GM23338 (cell line): ENCODE data around the gene KLHL36. TPM values are rescaled to one million over a fixed set of nuclear protein-coding genes. Genes with fewer than 3 reads are reported as not detected.
"Not testable (repeated sequence)": the region's sequence is repeated elsewhere in the genome, so short reads cannot be mapped to it uniquely, and the experiment has no call there.

Source experiments
- ATAC-seq: fragments of 200-7000 bp; cut with Tn5 transposase; 3 replicates; pipeline ENCODE4 v1.9.1; 2020
- DNase-seq: peaks from one replicate; pipeline ENCODE4 v3.0.0-alpha.2; 2015; ENCODE audit warnings: low spot score
- H2AFZ ChIP-seq: fragments of 200-600 bp; sonication (generic); 2 replicates; pipeline ENCODE4 v1.8.0; 2016; ENCODE audit warnings: antibody characterized with exemption, mild to moderate bottlenecking, moderate library complexity
- H3F3A ChIP-seq: fragments of 200-600 bp; sonication (generic); replicated peaks from 2 replicates; pipeline ENCODE4 v1.8.0; 2017; ENCODE audit warnings: antibody characterized with exemption, mixed run types, low read depth
- H3K27ac ChIP-seq: fragments of 200-600 bp; sonication (generic); 2 replicates; pipeline ENCODE4 v1.6.1; 2016; ENCODE audit warnings: low read depth
- H3K27me3 ChIP-seq: fragments of 200-600 bp; sonication (generic); 2 replicates; pipeline ENCODE4 v1.8.0; 2016; ENCODE audit warnings: mild to moderate bottlenecking, mixed run types, moderate library complexity; ENCODE audit not compliant: insufficient read depth
- H3K36me3 ChIP-seq: fragments of 200-600 bp; sonication (generic); 2 replicates; pipeline ENCODE4 v1.8.0; 2016; ENCODE audit warnings: mild to moderate bottlenecking; ENCODE audit not compliant: insufficient read depth
- H3K4me1 ChIP-seq: fragments of 200-600 bp; sonication (generic); 2 replicates; pipeline ENCODE4 v1.8.0; 2016; ENCODE audit warnings: mild to moderate bottlenecking, moderate library complexity; ENCODE audit not compliant: insufficient read depth
- H3K4me2 ChIP-seq: fragments of 200-600 bp; sonication (generic); 2 replicates; pipeline ENCODE4 v1.7.1; 2017; ENCODE audit warnings: mixed run types
- H3K4me3 ChIP-seq: fragments of 200-600 bp; sonication (generic); 2 replicates; pipeline ENCODE4 v1.6.1; 2016; ENCODE audit warnings: mixed run types
- H3K79me2 ChIP-seq: fragments of 200-600 bp; sonication (generic); replicated peaks from 2 replicates; pipeline ENCODE4 v1.8.0; 2017; ENCODE audit warnings: mild to moderate bottlenecking; ENCODE audit not compliant: insufficient read depth
- H3K9me2 ChIP-seq: fragments of 200-600 bp; sonication (generic); 2 replicates; pipeline ENCODE4 v1.8.0; 2017; ENCODE audit not compliant: insufficient read depth
- H4K20me1 ChIP-seq: fragments of 200-600 bp; sonication (generic); replicated peaks from 2 replicates; pipeline ENCODE4 v1.8.0; 2017; ENCODE audit warnings: mild to moderate bottlenecking; ENCODE audit not compliant: insufficient read depth
- H3K27ac Mint-ChIP-seq: 2 replicates; pipeline ENCODE4 v1.8.0; 2020; ENCODE audit warnings: inconsistent platforms, mild to moderate bottlenecking, moderate library complexity, mixed read lengths
- H3K27me3 Mint-ChIP-seq: 3 replicates; pipeline ENCODE4 v1.8.0; 2022; ENCODE audit warnings: low read depth, mild to moderate bottlenecking, moderate library complexity, mixed read lengths, inconsistent platforms; ENCODE audit not compliant: insufficient read depth, poor library complexity
- H3K36me3 Mint-ChIP-seq: 3 replicates; pipeline ENCODE4 v1.8.0; 2021; ENCODE audit warnings: low read depth, mild to moderate bottlenecking, inconsistent platforms, moderate library complexity, mixed read lengths
- H3K4me1 Mint-ChIP-seq: 3 replicates; pipeline ENCODE4 v1.8.0; 2020; ENCODE audit warnings: mild to moderate bottlenecking, inconsistent platforms, mixed read lengths
- H3K4me3 Mint-ChIP-seq: 3 replicates; pipeline ENCODE4 v1.8.0; 2021; ENCODE audit warnings: moderate library complexity, mild to moderate bottlenecking, inconsistent platforms, mixed read lengths
- H3K9me3 Mint-ChIP-seq: 3 replicates; pipeline ENCODE4 v1.8.0; 2020; ENCODE audit warnings: moderate library complexity, mild to moderate bottlenecking, inconsistent platforms, mixed read lengths
- CREB1 ChIP-seq: fragments of 250-450 bp; sonication (Bioruptor Pico); IDR thresholded peaks from 2 replicates; pipeline ENCODE4 v1.5.0; 2020; ENCODE audit warnings: low read depth, mild to moderate bottlenecking, moderate library complexity
- EZH2 ChIP-seq: fragments of 200-600 bp; sonication (generic); IDR thresholded peaks from one replicate; pipeline ENCODE4 v1.8.0; 2017; ENCODE audit warnings: antibody characterized with exemption, mild to moderate bottlenecking, low read depth; ENCODE audit not compliant: unreplicated experiment
- EZH2phosphoT487 ChIP-seq: fragments of 200-600 bp; sonication (generic); IDR thresholded peaks from one replicate; pipeline ENCODE4 v1.8.1; 2018; ENCODE audit warnings: antibody characterized with exemption; ENCODE audit not compliant: unreplicated experiment
- JUNB ChIP-seq: IDR thresholded peaks from one replicate; pipeline ENCODE4 v1.6.1; 2016; ENCODE audit warnings: antibody characterized with exemption; ENCODE audit not compliant: unreplicated experiment
- NANOG ChIP-seq: IDR thresholded peaks from 2 replicates; pipeline ENCODE4 v1.6.1; 2016; ENCODE audit warnings: antibody characterized with exemption, borderline replicate concordance
- POLR2AphosphoS5 ChIP-seq: IDR thresholded peaks from 2 replicates; pipeline ENCODE4 v1.6.1; 2016; ENCODE audit warnings: antibody characterized with exemption, low read depth
- ZNF114 ChIP-seq: fragments of 250-450 bp; sonication (Bioruptor Pico); IDR thresholded peaks from 2 replicates; pipeline ENCODE4 v1.5.0; 2020; ENCODE audit warnings: mild to moderate bottlenecking, moderate library complexity
- ZNF331 ChIP-seq: fragments of 250-450 bp; sonication (Bioruptor Pico); IDR thresholded peaks from 2 replicates; pipeline ENCODE4 v1.5.0; 2020; ENCODE audit warnings: low read depth, mild to moderate bottlenecking, moderate library complexity
- ZNF462 ChIP-seq: fragments of 250-450 bp; sonication (Bioruptor Pico); IDR thresholded peaks from 2 replicates; pipeline ENCODE4 v1.5.0; 2020; ENCODE audit warnings: mild to moderate bottlenecking, moderate library complexity
- polyA plus RNA-seq: library from polyadenylated mRNA; unstranded; fragments of >200 nt; fragmentation: Nextera tagmentation; extraction: Ambion mirVana; gene quantifications from 2 replicates; pipeline ENCODE4 v1.2.1, GENCODE V29; 2016
- total RNA-seq: library from RNA; depleted of rRNA; stranded (reverse); fragments of >200 nt; shearing (Covaris generic); gene quantifications from 2 replicates; pipeline ENCODE4 v1.2.3, GENCODE V29; 2014

The KLHL36 gene
- total and polyA plus RNA-seq, 2 experiments from 2014 or later, result 13.4 to 70.4 TPM

- H3K4me3 ChIP-seq, result peak overlapping the region; percentile 45
- Mint-ChIP-seq H3K27me3 (peaks cover 19% of the 10 kb centered on the region), H3K9me3 (no peaks in the 10 kb centered on the region; the same call in 2 of the 3 replicates), H3K4me1 (peaks cover 51% of the 10 kb centered on the region), H3K27ac (peak overlapping the region; percentile 95), H3K4me3 (peak overlapping the region; percentile 61), H3K36me3 (peaks cover 14% of the 10 kb centered on the region)
- 0 out of 2 replicates have a peak, but pooled peaks cover 10% of the 10 kb centered on the region for H3F3A ChIP-seq
- H3K36me3 ChIP-seq, result no peaks in the 10 kb centered on the region; the same call in 1 of the 2 replicates
- H2AFZ ChIP-seq, result 0 out of 2 replicates have a peak overlapping the region, but pooled peaks have one; percentile 30
- ATAC-seq (peak; percentile 32), DNase-seq (peak; percentile 91)
- TF ChIP-seq CREB1 (CRISPR knock-in tag) (0 out of 2 replicates have a peak, but pooled peaks have one; percentile 28), POLR2AphosphoS5 (no peak; the same call in 1 of the 2 replicates)
- H3K27me3 ChIP-seq, result peaks cover 13% of the 10 kb centered on the region
- H3K79me2 ChIP-seq, result peaks cover 35% of the 10 kb centered on the region
- H4K20me1 ChIP-seq, result peaks cover 25% of the 10 kb centered on the region
- H3K4me2 ChIP-seq, result peak overlapping the region; percentile 60
- H3K9me2 ChIP-seq, result no peaks in the 10 kb centered on the region
- peaks cover 15% of the 10 kb centered on the region for H3K4me1 ChIP-seq
- peak overlapping the region; percentile 92 for H3K27ac ChIP-seq
Observed at GRCh38 chr16:84618581-84619460, 29.5 kb upstream of the KLHL36 start.

GRCh38 chr16:84620913-84621312 is 27.4 kb upstream of the KLHL36 start:
- H3K27ac ChIP-seq, H2AFZ ChIP-seq, H3K4me3 Mint-ChIP-seq, H3K36me3 Mint-ChIP-seq, H3K36me3 ChIP-seq, ATAC-seq, H3K4me2 ChIP-seq, H3K27ac Mint-ChIP-seq, H3K9me3 Mint-ChIP-seq, DNase-seq, H3K4me3 ChIP-seq, H3F3A ChIP-seq, H3K9me2 ChIP-seq, H3K27me3 Mint-ChIP-seq: not testable (repeated sequence)
- H3K4me1 Mint-ChIP-seq, result peaks cover 36% of the 10 kb centered on the region
- peaks cover 13% of the 10 kb centered on the region for H4K20me1 ChIP-seq
- H3K4me1 ChIP-seq, result peaks cover 15% of the 10 kb centered on the region
- peaks cover 13% of the 10 kb centered on the region for H3K27me3 ChIP-seq
- peaks cover 17% of the 10 kb centered on the region for H3K79me2 ChIP-seq

- Mint-ChIP-seq H3K27me3 (peaks cover 2% of the 10 kb centered on the region), H3K4me3 (no peak overlapping the region), H3K4me1 (peaks cover 18% of the 10 kb centered on the region), H3K36me3 (no peaks in the 10 kb centered on the region), H3K27ac (no peak overlapping the region), H3K9me3 (no peaks in the 10 kb centered on the region)
- DNase-seq (no peak), ATAC-seq (no peak)
- Histone ChIP-seq H3F3A (0 out of 2 replicates have a peak, but pooled peaks cover 5% of the 10 kb centered on the region), H3K27ac (no peak overlapping the region), H3K9me2 (no peaks in the 10 kb centered on the region), H2AFZ (no peak overlapping the region), H3K4me3 (no peak overlapping the region), H3K36me3 (no peaks in the 10 kb centered on the region), H4K20me1 (no peaks in the 10 kb centered on the region), H3K79me2 (no peaks in the 10 kb centered on the region), H3K4me1 (peaks cover 5% of the 10 kb centered on the region; the same call in 1 of the 2 replicates), H3K27me3 (no peaks in the 10 kb centered on the region), H3K4me2 (no peak overlapping the region)
- TF ChIP-seq EZH2phosphoT487 (no peak), ZNF462 (CRISPR knock-in tag) (no peak), POLR2AphosphoS5 (no peak), ZNF331 (no peak), JUNB (no peak), NANOG (no peak), EZH2 (no peak), ZNF114 (no peak)
Observed at GRCh38 chr16:84625556-84625955, 22.8 kb upstream of the KLHL36 start.
